ENCODE measurements around the gene ALOX15B.
"Not testable (repeated sequence)": the region's sequence is repeated elsewhere in the genome, so short reads cannot be mapped to it uniquely, and the experiment has no call there.

ALOX15B gene

GRCh38 chr17:8041249-8041928, 2.5 kb downstream of the ALOX15B start:
- DNase-seq: peak; percentile 81 to 92 (median 88)

- DNase-seq: peak in 2 of 4 experiments; percentile 31 to 32
These were observed 3.1 kb downstream of the ALOX15B start for GRCh38 chr17:8041979-8042378.

- no peak for DNase-seq
These were observed 6.3 kb downstream of the ALOX15B start for GRCh38 chr17:8044819-8045810.

- DNase-seq: no peak
These were observed 7.6 kb downstream of the ALOX15B start for GRCh38 chr17:8046306-8046928.

- DNase-seq: no peak
These were observed 8.3 kb downstream of the ALOX15B start for GRCh38 chr17:8046929-8047768.

- DNase-seq: no peak
These were observed 8.9 kb downstream of the ALOX15B start for GRCh38 chr17:8047769-8048110.

- DNase-seq: no peak
These were observed 9.4 kb downstream of the ALOX15B start for GRCh38 chr17:8048236-8048635.

GRCh38 chr17:8048736-8049135, 9.9 kb downstream of the ALOX15B start:
- no peak for DNase-seq

GRCh38 chr17:8051831-8052230, 13.0 kb downstream of the ALOX15B start:
- DNase-seq: no peak

GRCh38 chr17:8052256-8053252, 13.7 kb downstream of the ALOX15B start:
- no peak for DNase-seq

GRCh38 chr17:8053600-8053999, 14.7 kb downstream of the ALOX15B start:
- DNase-seq: no peak

- peak in 1 of 4 experiments; percentile 22 for DNase-seq
These were observed 17.0 kb downstream of the ALOX15B start for GRCh38 chr17:8055851-8056231.

GRCh38 chr17:8056232-8056975, 17.5 kb downstream of the ALOX15B start:
- DNase-seq: peak; percentile 93 to 98 (median 96)

- no peak for DNase-seq
These were observed 18.2 kb downstream of the ALOX15B start for GRCh38 chr17:8056976-8057625.

GRCh38 chr17:8057691-8058114, 18.8 kb downstream of the ALOX15B start:
- DNase-seq: peak; percentile 80 to 92 (median 84)

- DNase-seq: no peak
These were observed 20.3 kb downstream of the ALOX15B start for GRCh38 chr17:8059131-8059530.

- peak; percentile 82 to 95 (median 86) for DNase-seq
These were observed 21.4 kb downstream of the ALOX15B start for GRCh38 chr17:8060274-8060673.

GRCh38 chr17:8061851-8062250, 23.0 kb downstream of the ALOX15B start:
- DNase-seq: not testable (repeated sequence)

GRCh38 chr17:8062435-8062806, 23.6 kb downstream of the ALOX15B start:
- no peak for DNase-seq

Measured in suppressor macrophage (primary cell).